ENCODE results near the gene BTBD7.

Gene BTBD7

DNA sequence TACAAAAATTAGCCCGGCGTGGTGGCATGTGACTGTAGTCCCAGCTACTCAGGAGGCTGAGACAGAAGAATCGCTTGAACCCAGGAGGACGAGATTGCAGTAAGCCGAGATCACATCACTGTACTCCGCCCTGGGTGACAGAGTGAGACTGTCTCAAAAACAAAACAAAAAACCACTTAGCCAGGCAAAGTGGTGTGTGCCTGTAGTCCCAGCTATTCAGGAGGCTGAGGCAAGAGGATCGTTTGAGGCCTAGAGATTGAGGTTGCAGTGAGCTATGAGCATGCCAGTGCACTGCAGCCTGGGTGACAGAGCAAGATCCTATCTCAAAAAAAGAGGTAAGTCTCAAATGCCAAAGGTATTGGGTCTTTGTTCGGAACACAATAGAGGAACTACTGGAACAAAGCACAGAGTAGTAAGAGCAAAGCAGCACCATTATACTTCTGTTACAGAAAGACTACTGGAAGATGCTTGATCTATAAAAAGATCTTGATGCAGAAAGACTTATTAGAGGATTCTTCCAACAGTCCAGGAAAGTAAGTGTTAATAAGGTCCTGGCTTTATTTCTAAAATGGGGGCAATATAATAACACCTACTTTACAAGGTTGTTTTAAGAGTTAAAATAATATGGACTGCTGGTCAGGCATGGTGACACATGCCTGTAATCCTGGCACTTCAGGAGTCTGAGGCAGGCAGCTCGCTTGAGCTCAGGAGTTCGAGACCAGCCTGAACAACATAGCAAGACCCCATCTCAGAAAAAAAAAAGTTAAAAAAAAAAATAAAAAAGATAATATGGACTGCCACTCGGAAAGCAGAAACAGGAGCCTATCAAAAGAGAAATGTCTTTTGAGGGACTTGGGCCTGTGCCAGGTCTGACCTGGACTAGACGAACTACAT lies 29.9 kb downstream of the BTBD7 start:
- ATAC-seq, result no peak
- no peak for DNase-seq

DNA sequence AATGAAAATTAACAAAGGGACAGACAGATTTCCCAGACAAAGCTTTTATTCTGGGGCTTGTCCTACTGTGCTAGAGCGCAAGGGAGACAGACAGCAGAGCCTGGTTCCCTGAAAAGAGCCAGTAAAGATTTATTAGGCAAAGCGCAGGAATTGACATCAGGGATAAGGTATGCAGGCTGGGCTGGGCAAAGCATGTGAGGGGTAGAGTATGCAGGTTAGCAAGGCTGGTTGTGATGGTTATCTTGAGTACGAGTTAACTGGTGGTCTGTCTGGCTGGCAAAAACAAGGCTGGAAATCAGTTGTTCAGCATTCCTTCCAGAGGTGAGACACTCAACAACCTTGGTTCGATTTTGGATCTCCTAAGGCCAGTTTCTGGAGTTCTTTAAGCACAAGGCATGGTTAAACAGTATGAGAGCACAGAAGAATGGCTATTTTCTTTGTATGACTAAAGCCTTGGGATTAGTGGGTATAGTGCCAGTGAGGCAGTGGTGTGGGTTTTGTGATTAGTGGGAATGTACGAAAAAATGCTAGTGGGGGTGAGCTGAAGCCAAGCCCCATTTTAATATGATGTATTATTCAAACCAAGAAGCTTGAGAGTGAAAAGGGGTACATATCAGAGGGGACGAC lies 30.9 kb downstream of the BTBD7 start:
- ATAC-seq, result no peak
- no peak for DNase-seq

DNA sequence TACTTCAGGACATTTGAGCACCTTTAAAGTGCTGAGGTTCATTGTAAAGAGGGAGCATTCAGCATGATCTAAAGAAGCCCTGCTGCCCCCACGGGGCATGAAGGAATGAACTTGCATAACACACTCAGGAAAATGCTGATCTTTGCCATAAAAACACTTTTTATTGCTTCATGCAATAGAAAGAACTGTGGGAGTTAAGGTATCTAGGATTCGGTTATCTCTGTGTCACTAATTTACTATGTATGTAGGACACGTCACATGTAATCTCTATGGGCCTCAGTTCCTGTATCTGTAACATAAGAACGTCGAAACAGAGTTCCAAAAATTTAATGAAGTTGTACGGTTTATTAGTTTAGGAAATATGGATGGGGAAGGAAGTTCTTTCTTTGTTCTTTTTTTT lies 33.0 kb downstream of the BTBD7 start:
- no peak for DNase-seq
- ATAC-seq, result no peak

DNA sequence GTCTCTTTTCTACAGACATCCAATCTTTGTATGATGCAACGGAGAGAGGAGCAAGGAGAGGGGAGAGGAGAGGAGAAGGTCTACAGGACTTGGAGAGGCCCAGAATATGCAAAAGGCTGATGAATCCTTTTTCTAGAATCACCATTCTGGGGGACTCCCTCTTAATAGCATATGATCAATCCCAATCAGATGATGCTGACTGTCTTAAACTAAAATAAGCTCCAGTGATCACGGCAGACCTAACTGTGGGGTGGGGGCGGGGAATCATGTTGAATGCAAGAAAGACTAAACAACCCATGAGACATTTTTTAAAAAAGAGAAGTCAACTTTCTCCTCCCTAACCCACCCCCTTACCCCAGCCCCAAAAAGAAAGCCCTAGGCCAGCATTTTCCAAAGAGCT lies 33.4 kb downstream of the BTBD7 start:
- ATAC-seq, result no peak
- DNase-seq, result no peak

DNA sequence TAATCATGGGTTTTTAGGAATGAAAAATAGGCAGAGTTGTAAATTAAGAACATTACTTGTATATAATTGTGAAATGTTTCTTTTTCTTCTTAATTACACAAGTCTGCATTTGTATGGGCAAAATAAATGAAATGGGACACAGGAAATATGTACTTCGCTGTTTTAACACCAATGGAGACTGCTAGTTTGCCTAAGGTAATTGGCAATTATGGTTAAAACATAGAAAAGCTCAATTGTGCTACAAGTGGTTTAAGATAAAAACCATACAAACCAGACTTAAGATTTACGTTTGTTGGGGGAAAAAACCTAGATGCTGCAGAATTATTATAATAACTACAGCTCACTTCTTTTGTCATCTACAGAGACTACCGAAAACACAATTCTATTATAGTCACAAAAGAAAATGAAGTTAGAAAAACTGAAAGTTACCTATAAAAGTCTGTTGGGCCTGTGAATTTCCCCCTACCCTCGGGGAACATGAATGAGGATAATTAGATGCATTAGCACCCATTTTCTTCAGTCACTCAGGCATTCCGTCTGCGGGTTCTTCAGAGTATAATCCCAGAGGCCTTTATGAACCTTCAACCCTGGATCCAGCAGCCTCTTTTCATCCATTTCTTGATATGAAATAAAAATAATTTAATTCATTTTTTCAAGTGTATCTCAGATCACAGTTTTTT lies 37.2 kb downstream of the BTBD7 start:
- DNase-seq (no peak), ATAC-seq (no peak)

DNA sequence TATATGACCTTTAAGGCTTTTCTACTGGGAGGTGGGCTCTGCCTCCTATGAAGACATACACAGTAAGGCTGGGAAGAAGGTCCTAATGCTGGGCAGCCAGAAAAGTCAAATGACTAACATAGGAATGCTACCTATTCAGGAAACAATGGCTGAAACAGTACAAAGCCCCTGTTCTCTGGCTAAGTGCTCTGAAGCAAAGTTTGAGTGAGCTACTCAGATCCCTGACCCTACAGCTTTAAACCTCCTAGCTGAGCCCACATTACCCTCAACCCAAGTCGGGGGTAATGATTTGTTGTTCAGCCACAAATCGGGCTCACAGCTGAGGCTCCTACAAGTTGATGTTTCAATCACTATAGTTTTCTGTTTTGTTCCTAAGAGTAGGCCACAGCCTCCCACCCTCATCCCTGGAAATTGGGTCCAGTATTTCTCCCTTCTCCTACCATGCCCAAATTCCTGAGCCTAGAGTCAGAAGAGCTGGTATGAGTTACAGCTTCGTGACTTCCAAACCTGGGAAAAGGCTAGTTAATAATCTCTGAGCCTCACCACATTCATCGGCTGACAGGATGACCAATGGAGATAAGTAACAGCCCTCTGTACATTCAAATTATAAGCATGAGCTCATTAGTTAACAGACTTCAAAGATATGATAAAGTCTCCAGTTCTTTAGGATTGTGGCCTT lies 46.5 kb downstream of the BTBD7 start:
- ATAC-seq (no peak), DNase-seq (no peak)

DNA sequence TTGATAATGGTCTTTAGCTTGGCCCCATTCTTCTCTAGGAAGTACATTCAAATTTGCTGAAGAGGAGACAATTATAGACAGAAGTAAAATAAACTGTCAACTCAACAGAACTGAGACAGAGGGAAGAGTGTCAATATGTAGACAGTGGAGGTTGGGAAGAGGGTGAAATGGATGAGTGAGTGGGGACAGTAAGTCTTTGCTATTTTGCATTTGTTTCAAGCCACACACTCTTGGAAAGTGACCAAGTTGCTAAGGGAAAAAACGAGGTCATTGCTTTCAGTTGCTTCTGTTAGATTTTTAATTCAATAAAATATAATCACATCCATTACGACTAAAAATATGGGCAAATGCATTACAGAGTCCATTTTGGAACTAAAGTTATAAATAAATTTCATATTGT lies 47.8 kb downstream of the BTBD7 start:
- peak; percentile 63 for ATAC-seq
- no peak for DNase-seq

DNA sequence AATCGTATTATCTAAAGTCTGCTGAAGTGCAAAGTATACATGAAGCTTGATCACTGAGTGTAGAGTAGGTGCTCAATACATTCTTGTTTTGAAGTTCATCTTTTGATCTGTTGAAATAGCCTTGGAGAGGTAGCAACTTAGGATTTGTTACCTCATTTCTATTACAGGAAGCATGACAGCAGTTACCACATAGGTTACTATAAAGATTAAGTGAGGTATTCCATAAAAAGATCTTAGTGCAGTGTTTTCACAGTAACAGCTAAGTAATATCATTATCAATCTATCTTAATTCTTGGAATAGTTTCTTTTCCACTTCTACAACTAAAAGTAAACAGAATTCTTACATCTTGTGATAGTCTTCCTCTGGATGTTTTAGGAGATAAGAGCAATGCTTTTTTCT lies 50.9 kb downstream of the BTBD7 start:
- no peak for DNase-seq
- no peak for ATAC-seq

DNA sequence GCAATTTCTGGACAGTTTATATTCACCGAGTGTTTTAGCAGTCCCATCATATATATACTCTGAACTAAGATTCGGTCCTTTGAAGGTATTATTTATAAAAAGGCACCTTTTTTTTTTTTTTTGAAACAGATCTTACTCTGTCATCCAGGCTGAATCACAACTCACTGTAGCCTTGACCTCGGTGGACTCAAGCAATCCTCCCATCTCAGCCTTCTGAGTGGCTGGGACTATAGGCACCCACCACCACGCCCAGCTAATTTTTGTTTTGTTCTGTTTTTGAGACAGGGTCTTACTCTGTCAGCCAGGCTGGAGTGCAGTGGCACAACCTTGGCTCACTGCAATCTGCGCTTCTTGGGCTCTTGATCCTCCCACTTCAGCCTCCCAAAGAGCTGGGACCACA lies 52.1 kb downstream of the BTBD7 start:
- ATAC-seq, result no peak
- DNase-seq, result no peak

DNA sequence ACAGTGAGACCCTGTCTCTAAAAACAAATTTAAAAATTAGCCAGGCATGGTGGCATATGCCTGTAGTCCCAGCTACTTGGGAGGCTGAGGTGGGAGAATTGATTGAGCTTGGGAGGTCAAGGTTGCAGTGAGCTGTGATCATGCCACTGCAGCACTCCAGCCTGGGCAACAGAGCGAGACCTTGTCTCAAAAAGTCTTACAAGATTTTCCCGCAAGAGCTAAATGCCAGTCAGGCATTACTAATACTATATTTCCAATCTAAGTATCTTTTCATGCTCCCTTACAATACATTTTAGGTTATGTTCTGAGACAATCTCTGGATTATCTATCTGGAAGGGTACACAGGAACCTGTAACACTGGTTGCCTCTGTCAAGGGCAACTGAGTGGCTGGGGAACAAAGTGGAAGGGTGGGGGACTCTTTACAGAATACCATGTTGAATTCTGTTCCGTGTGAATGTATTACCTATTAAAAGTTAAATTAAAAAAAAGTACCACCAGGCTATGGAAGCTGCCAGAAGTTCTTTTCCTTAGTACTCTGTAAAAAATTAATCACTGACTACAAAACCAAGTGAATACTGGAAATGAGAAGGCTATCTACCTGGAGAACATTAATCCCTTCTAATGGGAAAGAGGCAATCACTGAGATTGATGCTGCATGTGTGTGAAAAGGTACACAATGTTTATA lies 56.7 kb downstream of the BTBD7 start:
- no peak for DNase-seq
- no peak for ATAC-seq

DNA sequence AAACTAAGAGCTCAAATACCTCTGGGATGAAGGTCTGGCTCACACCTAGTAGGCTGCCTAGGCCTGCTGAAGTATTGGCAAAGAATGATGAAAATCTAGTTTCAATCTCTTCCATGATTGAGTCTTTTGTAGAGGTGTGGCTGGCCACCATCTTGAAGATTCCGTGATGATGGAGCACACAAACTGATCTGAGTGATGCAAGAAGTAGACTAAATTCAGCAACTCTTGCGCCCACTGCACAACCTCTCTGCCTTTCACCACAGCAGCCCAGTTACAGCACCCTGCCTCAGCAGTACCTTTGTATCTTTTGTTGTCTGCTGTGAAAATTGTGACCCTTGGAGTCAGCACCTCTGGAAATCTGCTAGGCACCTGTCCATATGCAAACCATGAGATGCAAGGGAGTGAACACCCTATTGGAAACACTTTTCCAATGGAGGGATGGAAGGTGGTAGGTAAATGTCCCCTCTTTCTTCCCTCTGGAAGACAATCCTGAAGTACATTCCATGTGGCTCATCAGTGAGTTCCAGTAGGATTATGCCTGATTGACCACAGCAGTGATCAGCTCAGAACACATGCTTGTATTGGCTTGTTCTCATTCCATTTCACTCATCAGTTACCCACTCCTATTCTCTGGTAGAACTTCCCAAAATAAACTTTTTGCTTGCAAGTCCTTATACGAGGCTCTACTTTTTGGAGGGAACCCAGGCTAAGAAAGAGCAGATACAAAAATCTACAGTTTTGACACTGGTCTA lies 58.6 kb downstream of the BTBD7 start:
- no peak for ATAC-seq
- DNase-seq, result no peak

DNA sequence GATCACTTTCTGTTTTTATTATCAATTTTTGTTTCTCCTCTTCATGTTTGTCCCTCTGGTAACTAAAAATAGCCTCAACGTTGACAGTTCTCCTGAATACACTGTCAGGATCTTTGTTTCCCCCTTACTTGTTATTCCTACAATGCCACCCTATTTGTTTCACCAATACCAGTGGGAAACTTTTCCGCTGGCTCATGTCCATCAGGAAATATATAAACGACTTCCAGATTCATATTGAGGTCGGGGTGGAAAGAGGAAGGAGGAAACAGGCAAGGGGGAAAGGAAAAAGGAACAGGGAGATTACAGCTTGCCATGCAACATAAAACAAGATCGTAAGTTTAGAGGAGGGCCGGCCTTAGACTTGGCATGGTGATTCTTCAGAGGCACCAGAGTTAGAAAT lies 61.7 kb downstream of the BTBD7 start:
- DNase-seq (no peak), ATAC-seq (no peak)

DNA sequence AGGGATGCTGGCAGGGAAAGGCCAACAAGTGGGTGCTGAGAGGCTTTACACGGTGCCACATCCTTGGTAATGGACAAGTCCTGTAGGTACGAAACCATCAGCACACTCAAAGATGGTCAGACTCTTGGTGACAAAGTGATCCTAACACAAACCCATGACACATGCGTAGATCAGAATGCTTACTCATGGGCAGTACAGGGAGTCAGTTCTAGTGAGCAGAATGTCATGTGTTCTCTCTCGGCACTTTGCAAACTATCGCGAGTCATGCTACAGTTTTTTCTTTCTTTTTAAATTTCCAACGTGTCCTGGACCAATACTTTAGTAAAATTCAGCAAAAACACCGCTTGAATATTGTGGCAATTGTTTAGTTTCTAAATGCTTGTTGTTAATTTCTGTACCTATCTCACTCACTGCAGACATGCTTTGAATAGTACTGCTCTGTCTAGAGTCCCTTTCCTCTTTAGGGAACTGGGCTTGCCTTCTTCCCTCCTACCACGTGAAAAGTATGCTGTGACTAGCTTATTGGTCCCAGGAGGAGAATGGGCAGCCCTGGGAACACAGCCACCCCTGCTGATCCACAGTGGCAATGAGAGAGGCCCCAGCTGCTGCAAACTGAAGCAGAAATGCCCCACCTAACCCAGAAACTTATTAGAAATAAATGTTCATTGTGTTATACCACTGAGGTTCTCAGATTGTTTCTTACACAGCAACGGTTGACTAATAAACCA lies 63.3 kb downstream of the BTBD7 start:
- ATAC-seq (no peak), DNase-seq (no peak)

DNA sequence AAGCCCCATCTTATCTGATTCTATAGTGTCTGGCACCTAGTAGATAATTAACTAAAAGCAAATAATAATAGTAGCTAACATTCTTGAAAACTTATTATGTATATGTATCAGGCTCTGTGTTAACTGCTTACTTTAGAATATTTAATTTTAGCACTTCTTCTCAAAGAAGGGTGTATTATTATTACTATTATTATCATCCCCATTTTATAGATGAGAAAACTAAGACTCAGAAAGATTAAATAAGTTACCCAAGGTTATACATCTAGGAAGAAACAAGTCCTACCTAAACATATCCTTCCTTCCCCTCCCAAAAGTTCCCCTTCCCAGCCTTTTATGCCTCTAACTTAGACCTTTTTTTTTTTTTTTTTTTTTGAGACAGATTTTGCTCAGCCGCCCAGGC lies 64.4 kb downstream of the BTBD7 start:
- DNase-seq (no peak), ATAC-seq (no peak)

DNA sequence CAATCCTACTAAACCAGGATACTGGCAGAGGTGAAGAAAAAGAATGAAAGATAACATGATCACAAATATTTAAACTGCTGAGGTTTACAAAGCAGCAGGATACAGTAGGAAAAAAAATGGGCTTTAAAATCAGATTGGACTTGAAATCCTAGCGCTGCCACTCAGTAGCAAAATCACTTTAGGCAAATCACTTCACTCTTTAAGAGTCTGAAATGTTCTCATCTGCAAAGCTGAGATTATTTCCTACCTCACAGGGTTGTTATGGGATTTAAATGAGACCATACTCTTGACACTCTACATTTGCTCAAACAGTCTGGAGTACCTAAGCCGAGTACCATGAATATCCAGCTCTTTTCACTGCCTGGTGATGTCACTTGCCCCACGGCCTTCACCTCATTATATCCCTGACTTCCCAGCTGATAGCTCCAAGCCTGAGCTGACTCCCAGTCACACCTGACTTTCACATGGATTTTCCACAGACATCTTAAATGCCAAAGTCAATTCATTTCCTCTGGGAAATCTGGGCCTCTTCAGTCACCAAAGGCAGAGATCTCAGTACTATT lies 65.6 kb downstream of the BTBD7 start:
- ATAC-seq (no peak), DNase-seq (no peak)

DNA sequence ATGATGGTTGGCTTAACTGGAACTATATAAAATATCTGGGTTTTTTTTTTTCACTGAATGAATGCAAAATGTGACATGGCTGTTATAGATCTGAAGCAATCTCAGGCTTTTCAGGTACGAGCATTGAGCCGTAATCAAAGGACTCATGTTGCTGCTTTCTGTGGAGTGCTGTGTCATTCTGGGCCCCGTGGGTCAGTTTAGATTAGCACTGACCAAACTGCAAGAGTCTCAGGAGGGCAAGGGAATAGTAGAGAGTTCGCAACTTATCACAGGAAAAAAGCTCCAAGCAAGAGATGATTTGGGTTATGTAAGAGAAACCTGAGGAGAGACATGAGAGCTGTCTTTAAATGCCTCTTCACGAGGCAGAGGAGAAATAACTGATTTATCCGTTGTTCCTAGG lies 66.7 kb downstream of the BTBD7 start:
- DNase-seq (no peak), ATAC-seq (no peak)

DNA sequence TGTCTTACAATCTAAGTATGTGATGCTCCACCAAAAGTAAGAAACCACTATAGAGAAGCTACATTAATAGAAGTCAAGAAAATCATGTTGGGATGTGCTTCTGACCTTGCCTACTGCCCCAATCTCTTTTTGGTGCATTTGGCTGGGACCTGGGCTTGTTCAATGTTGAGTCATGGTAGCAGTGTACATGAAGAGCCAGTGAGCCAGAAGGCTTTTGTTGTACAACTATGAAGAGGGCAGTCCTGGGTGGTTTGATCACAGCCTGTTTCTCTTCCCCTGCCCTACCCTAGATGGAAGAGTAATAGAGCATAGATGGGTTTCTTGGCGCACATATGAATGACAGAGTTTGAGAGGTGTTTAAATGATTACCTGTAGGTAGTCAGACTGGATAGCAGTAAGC lies 69.4 kb downstream of the BTBD7 start:
- ATAC-seq, result no peak
- DNase-seq, result no peak

DNA sequence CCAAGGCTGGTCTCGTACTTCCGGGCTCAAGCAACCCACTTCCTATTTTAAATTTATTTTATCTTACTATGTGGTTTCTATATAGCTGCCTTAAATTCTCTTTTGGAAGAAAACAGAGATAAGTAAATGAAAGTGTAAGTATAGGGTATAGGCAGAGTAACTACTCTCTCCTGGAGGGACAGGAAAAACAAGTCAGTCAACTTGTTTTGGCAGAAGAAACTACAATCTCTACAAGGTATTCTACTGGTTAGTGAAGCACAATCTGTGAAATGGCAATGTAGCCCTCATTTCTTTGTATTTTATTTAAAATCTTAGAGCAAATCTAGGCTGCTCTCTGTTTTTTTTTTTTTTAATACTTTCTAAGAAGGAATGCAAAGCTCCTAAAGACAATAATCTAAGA lies 70.4 kb downstream of the BTBD7 start:
- ATAC-seq (no peak), DNase-seq (no peak)

DNA sequence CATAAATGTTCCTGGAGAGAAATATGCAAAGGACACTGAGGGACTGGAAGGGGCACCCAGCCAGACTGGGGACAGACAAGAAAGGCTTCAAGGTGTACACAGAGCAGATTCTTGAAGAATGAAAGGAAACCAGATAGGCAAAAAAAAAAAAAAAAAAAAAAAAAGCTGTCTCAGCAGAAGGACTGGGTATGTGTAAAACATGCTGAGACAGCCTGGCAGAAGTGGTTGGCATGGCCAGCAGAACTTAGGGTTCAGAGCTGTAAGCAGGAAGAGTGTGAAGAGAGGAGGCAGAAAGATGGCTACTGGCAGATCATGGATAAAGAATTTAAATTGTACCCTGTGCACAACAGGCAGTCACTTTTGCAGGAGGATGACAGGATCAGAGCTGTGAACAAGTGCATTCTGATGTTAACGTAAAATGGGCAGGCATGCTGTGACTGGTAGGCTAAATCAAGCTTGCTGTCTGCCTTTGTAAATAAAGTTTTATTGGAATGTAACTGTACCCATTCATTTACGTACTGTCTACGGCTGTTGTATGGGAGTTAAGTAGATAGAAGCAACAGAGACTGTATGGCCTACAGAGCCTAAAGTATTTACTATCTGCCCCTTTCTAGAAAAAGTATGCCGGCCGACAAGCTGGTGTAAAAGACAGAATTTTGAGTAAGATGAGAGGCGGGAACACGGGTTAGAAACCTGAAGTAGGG lies 83.6 kb downstream of the BTBD7 start:
- no peak for ATAC-seq
- no peak for DNase-seq

DNA sequence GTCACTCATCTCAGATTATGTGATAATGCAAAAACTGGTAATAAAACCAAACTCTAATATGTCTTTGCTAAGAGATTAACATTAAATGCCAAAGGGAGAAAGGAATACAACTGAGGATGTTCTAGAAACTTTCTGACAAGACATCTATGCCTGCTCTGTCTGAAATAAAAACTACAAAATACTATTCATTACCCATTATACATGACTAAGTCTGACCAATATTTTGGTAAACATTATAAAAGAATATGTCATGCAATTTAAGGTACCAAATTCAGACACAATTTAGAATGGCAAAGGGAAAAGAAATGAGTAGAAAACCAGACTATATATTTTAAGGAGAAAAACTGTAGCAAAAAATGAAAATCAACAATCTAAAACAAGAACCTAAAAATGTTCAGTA lies 86.3 kb downstream of the BTBD7 start:
- no peak for DNase-seq
- ATAC-seq, result no peak
